GM12865 (cell line): ENCODE results near the gene GNA14.

ENCODE experiments used
- DNase-seq: peaks from one replicate; pipeline ENCODE4 v3.0.0; 2010; ENCODE audit warnings: low read depth
- H3K4me3 ChIP-seq: 2 replicates; pipeline ENCODE4 v1.5.1; 2011; ENCODE audit warnings: mild to moderate bottlenecking, low read depth, low read length, control low read depth
- CTCF ChIP-seq: IDR thresholded peaks from 2 replicates; pipeline ENCODE4 v1.5.1; 2011; ENCODE audit warnings: low read length, control low read depth, low read depth, inconsistent platforms; ENCODE audit not compliant: insufficient read depth; ENCODE audit errors: missing control alignments

The GNA14 gene

GRCh38 chr9:77541055-77541454, 107.1 kb downstream of the GNA14 start:
- DNase-seq: no peak
- H3K4me3 ChIP-seq: no peak overlapping the region
- TF ChIP-seq CTCF: no peak

DNA sequence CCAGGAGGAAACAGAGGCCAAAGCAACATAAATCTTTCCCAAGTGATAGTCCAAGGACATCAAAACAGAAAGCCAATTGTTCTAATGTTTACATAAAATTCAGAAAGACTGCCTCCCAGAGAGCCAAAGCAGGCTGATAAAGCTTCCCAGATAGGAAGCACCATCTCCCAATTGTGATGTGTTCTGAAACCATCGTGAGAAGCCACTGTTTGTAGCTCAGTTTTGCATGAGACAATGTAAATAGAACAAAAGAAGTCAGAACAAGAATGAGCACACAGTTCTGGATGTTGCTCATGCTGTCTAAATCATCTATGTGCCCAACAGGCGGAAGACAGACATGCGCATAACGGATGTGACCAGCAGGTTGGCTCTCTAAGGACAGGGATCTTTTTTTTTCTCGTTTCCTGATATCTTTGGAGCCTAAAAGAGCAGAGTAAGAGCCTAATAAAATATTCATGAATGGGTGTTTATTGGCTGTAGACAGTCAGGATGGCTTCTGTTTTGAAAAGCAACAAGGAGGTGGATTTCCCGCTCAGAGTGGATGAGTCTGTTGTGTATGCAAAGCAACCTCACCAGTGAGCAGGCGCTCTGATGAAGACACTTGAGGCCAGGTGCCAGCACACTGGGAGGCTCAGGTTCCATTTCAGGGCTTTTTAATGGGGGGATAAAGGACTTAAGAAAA, 113.6 kb downstream of the GNA14 start:
- no peak for TF ChIP-seq CTCF
- no peak overlapping the region for H3K4me3 ChIP-seq
- peak; percentile 5 for DNase-seq

- DNase-seq: no peak
- no peak for TF ChIP-seq CTCF
- H3K4me3 ChIP-seq: no peak overlapping the region
Measured at GRCh38 chr9:77533671-77534070, 114.5 kb downstream of the GNA14 start.

DNA sequence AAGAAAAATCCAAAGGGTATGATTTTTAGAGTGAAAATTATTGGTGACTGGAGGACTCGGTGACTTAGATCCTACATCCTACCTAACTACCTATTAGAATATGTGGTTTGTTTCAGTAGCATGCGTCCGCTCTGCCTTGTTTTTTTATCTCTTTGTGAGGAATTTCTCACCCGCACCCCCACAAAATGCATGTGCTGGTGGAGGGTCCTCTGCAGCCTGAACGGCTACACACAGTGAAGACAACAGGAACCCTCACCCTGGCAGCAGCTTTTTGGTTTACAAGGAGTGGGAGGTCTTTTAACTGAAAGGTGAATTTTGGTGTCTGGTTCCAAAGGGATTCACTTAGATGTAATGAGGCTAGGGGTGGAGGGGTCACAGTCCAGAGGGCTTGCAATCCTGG, 115.5 kb downstream of the GNA14 start:
- TF ChIP-seq CTCF: no peak
- no peak overlapping the region for H3K4me3 ChIP-seq
- DNase-seq: no peak

- DNase-seq: no peak
- no peak for TF ChIP-seq CTCF
Measured at GRCh38 chr9:77531400-77531799, 116.7 kb downstream of the GNA14 start.

GRCh38 chr9:77523891-77524290, 124.2 kb downstream of the GNA14 start:
- H3K4me3 ChIP-seq: no peak overlapping the region
- no peak for TF ChIP-seq CTCF
- DNase-seq: no peak

More at GRCh38 chr9:77531400-77531799, 116.7 kb downstream of the GNA14 start:
- H3K4me3 ChIP-seq: no peak overlapping the region

DNA sequence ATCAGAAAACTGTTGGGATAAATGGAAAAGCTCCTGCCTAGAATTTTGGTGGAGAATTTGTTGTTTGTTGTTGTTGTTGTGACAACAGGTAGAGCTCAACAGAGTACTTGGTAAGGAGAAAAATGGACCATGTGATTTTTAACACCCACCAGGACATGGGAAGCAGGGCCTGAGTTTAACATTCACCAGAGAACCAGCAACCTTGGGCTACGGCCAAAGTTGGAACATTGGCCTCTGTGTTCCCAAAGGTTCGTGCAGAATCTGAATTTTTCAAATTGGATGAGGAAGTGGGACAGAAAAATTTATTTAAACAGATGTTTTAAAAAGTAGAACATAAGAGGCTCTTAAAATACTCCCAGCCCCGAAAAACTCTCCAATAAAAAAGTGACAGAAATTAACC, 127.0 kb downstream of the GNA14 start:
- TF ChIP-seq CTCF: no peak
- H3K4me3 ChIP-seq: no peak overlapping the region
- no peak for DNase-seq
